Neuronal stem cell (in vitro differentiated cells): Measurements from ENCODE around the gene ZSCAN12.
"Not testable (repeated sequence)": the region's sequence is repeated elsewhere in the genome, so short reads cannot be mapped to it uniquely, and the experiment has no call there.

ENCODE experiments used
- DNase-seq: peaks from one replicate; pipeline ENCODE4 v3.0.0-alpha.2; 2013; ENCODE audit warnings: low spot score
- H2AFZ ChIP-seq: one replicate; pipeline ENCODE4 v1.6.1; 2013; ENCODE audit warnings: mild to moderate bottlenecking, low read length, inconsistent platforms
- H2AK5ac ChIP-seq: 2 replicates; pipeline ENCODE4 v1.6.1; 2013; ENCODE audit warnings: low read depth, mild to moderate bottlenecking, inconsistent platforms, low read length, moderate library complexity, mixed read lengths
- H2BK120ac ChIP-seq: 2 replicates; pipeline ENCODE4 v1.6.1; 2013; ENCODE audit warnings: low read depth, mild to moderate bottlenecking, inconsistent platforms, low read length, moderate library complexity, mixed read lengths
- H2BK12ac ChIP-seq: one replicate; pipeline ENCODE4 v1.6.1; 2013; ENCODE audit warnings: low read length, inconsistent platforms
- H2BK15ac ChIP-seq: 2 replicates; pipeline ENCODE4 v1.6.1; 2013; ENCODE audit warnings: mild to moderate bottlenecking, low read length, inconsistent platforms, mixed read lengths
- H2BK5ac ChIP-seq: one replicate; pipeline ENCODE4 v1.6.1; 2013; ENCODE audit warnings: inconsistent platforms, mild to moderate bottlenecking, low read length, moderate library complexity
- H3K14ac ChIP-seq: one replicate; pipeline ENCODE4 v1.6.1; 2013; ENCODE audit warnings: low read length, inconsistent platforms
- H3K18ac ChIP-seq: 2 replicates; pipeline ENCODE4 v1.6.1; 2013; ENCODE audit warnings: low read length, inconsistent platforms
- H3K23ac ChIP-seq: 2 replicates; pipeline ENCODE4 v1.6.1; 2013; ENCODE audit warnings: low read depth, mild to moderate bottlenecking, mixed read lengths, low read length, inconsistent platforms; ENCODE audit not compliant: poor library complexity
- H3K27ac ChIP-seq: replicated peaks from 3 replicates; pipeline ENCODE4 v1.5.1; 2013; ENCODE audit warnings: low read length, inconsistent platforms
- H3K27me3 ChIP-seq, 3 experiments: 2 replicates each; pipeline ENCODE4 v1.6.1; 2013; ENCODE audit warnings: low read length in 3 of 3, mild to moderate bottlenecking in 2 of 3, inconsistent platforms in 1 of 3, low read depth in 1 of 3, mixed read lengths in 1 of 3, moderate library complexity in 1 of 3; ENCODE audit not compliant: control insufficient read depth in 3 of 3, insufficient read depth in 3 of 3
- H3K36me3 ChIP-seq, 2 donors: replicated peaks in 1 of 2; 2 replicates each; pipeline ENCODE4 v1.6.1; 2013; ENCODE audit warnings: low read length in 2 of 2; ENCODE audit not compliant: control insufficient read depth in 2 of 2, insufficient read depth in 2 of 2
- H3K4ac ChIP-seq: 2 replicates; pipeline ENCODE4 v1.6.1; 2013; ENCODE audit warnings: inconsistent platforms, mild to moderate bottlenecking, low read length, moderate library complexity
- H3K4me1 ChIP-seq, 2 donors: 1 replicate in 1 of 2; 2 replicates in 1 of 2; pipeline ENCODE4 v1.6.1; 2013; ENCODE audit warnings: low read length in 2 of 2, low read depth in 1 of 2; ENCODE audit not compliant: control insufficient read depth in 2 of 2, insufficient read depth in 1 of 2
- H3K4me2 ChIP-seq: one replicate; pipeline ENCODE4 v1.6.1; 2013; ENCODE audit warnings: mild to moderate bottlenecking, low read length, inconsistent platforms; ENCODE audit not compliant: insufficient read depth, poor library complexity, severe bottlenecking
- H3K4me3 ChIP-seq, 2 donors: 2 replicates each; pipeline ENCODE4 v1.5.1; 2013; ENCODE audit warnings: low read length in 2 of 2, mild to moderate bottlenecking in 2 of 2, inconsistent platforms in 1 of 2, moderate library complexity in 1 of 2
- H3K79me1 ChIP-seq: one replicate; pipeline ENCODE4 v1.6.1; 2013; ENCODE audit warnings: low read depth, mild to moderate bottlenecking, inconsistent platforms, low read length, moderate library complexity
- H3K9ac ChIP-seq: one replicate; pipeline ENCODE4 v1.6.1; 2013; ENCODE audit warnings: mild to moderate bottlenecking, low read depth, low read length, inconsistent platforms; ENCODE audit not compliant: poor library complexity
- H3K9me3 ChIP-seq, 2 donors: replicated peaks in 1 of 2; 2 replicates each; pipeline versions ENCODE3 to v1.6.1; 2013; ENCODE audit warnings: low read length in 2 of 2, mild to moderate bottlenecking in 2 of 2, inconsistent platforms in 1 of 2, low read depth in 1 of 2, mixed read lengths in 1 of 2, moderate library complexity in 1 of 2; ENCODE audit not compliant: control insufficient read depth in 2 of 2, insufficient read depth in 1 of 2
- H4K8ac ChIP-seq: one replicate; pipeline ENCODE4 v1.6.1; 2013; ENCODE audit warnings: low read depth, mild to moderate bottlenecking, inconsistent platforms, low read length, moderate library complexity
- H4K91ac ChIP-seq: one replicate; pipeline ENCODE4 v1.6.1; 2013; ENCODE audit warnings: low read length, low read depth, mild to moderate bottlenecking, inconsistent platforms; ENCODE audit not compliant: poor library complexity
- WGBS, 2 donors: extraction: QIAGEN DNeasy Blood & Tissue Kit; methylation state at CpG; one replicate each; pipeline ENCODE4 v1.1.7; 2013; ENCODE audit warnings: missing lambda C conversion rate in 2 of 2, mixed read lengths in 1 of 2; ENCODE audit not compliant: insufficient read length in 2 of 2, insufficient replicate concordance in 1 of 2; ENCODE audit errors: extremely low coverage in 2 of 2; 5-methylcytosine and 5-hydroxymethylcytosine counted together

ZSCAN12 gene

GRCh38 chr6:28444759-28445158, 45.2 kb upstream of the ZSCAN12 start:
- H3K36me3 ChIP-seq = peaks cover 1 to 13% of the 10 kb centered on the region in 2 donors
- H3K9ac ChIP-seq, H3K79me1 ChIP-seq, H3K23ac ChIP-seq, H4K91ac ChIP-seq, DNase-seq, H3K4ac ChIP-seq, H2AK5ac ChIP-seq, H2BK12ac ChIP-seq, H2BK15ac ChIP-seq, H3K18ac ChIP-seq, H3K27me3 ChIP-seq, H2BK5ac ChIP-seq, H3K4me2 ChIP-seq, H3K4me1 ChIP-seq, H3K4me3 ChIP-seq, H2BK120ac ChIP-seq, H3K27ac ChIP-seq, H3K9me3 ChIP-seq, H3K14ac ChIP-seq, H4K8ac ChIP-seq: not testable (repeated sequence)
- WGBS, 2 donors = no CpG with 5 or more reads among the region's 3 CpGs
- H2AFZ ChIP-seq = peak overlapping the region; percentile 90

- Histone ChIP-seq H3K4me1 (no peaks in the 10 kb centered on the region), H3K9me3 (no peaks in the 10 kb centered on the region), H3K79me1 (peaks cover 2% of the 10 kb centered on the region), H2BK12ac (no peak within 1 kb of the TSS), H3K14ac (no peak within 1 kb of the TSS), H3K4ac (peak within 1 kb of the TSS; percentile 2), H3K27ac (peak within 1 kb of the TSS; percentile 72), H3K18ac (peak within 1 kb of the TSS; percentile 61), H3K23ac (no peak within 1 kb of the TSS), H2BK5ac (no peak within 1 kb of the TSS), H3K27me3 (no peaks in the 10 kb centered on the region), H2AK5ac (no peak within 1 kb of the TSS), H2AFZ (peak within 1 kb of the TSS; percentile 90), H2BK120ac (no peak within 1 kb of the TSS), H4K91ac (no peak within 1 kb of the TSS), H3K4me2 (peak within 1 kb of the TSS; percentile 41), H3K4me3 (peak within 1 kb of the TSS; percentile 77 to 89), H4K8ac (no peak within 1 kb of the TSS), H3K36me3 (peaks cover 1 to 15% of the 10 kb centered on the region in 2 donors), H3K9ac (peak within 1 kb of the TSS; percentile 78), H2BK15ac (no peak within 1 kb of the TSS)
- DNase-seq = peak; percentile 68
- WGBS, 2 donors = no CpG with 5 or more reads among the region's 32 CpGs
Measured at GRCh38 chr6:28443112-28443773, 43.7 kb upstream of the ZSCAN12 start, which contains the start of gene ZSCAN23. ZSCAN23 (minus strand) TSS chr6:28443491; CDS start chr6:28436266, 7,225 bp downstream.

- no peak overlapping the region for H4K91ac ChIP-seq
- no peak for DNase-seq
- H3K4me3 ChIP-seq = peak overlapping the region in 1 of 2 donors; percentile 77
- H4K8ac ChIP-seq = no peak overlapping the region
- H2BK120ac ChIP-seq = no peak overlapping the region
- H3K27me3 ChIP-seq = no peaks in the 10 kb centered on the region
- no peaks in the 10 kb centered on the region for H3K9me3 ChIP-seq
- no peak overlapping the region for H3K27ac ChIP-seq
- no peak overlapping the region for H3K23ac ChIP-seq
- H3K4ac ChIP-seq = no peak overlapping the region
- H3K4me1 ChIP-seq = no peaks in the 10 kb centered on the region
- H3K79me1 ChIP-seq = peaks cover 2% of the 10 kb centered on the region
- no peak overlapping the region for H2BK12ac ChIP-seq
- H3K14ac ChIP-seq = no peak overlapping the region
- no peak overlapping the region for H2BK15ac ChIP-seq
- H3K18ac ChIP-seq = no peak overlapping the region
- no CpG with 5 or more reads among the region's 7 CpGs for WGBS, 2 donors
- peak overlapping the region; percentile 90 for H2AFZ ChIP-seq
- peaks cover 1 to 15% of the 10 kb centered on the region in 2 donors for H3K36me3 ChIP-seq
- H3K4me2 ChIP-seq = peak overlapping the region; percentile 23
- H2BK5ac ChIP-seq = no peak overlapping the region
- no peak overlapping the region for H3K9ac ChIP-seq
- no peak overlapping the region for H2AK5ac ChIP-seq
Measured at GRCh38 chr6:28442586-28442985, 43.0 kb upstream of the ZSCAN12 start.

GRCh38 chr6:28436404-28436803, 36.9 kb upstream of the ZSCAN12 start:
- no peak overlapping the region for H4K91ac ChIP-seq
- no peaks in the 10 kb centered on the region for H3K9me3 ChIP-seq
- no peak overlapping the region for H3K4me3 ChIP-seq
- H3K27me3 ChIP-seq = no peaks in the 10 kb centered on the region
- no peak overlapping the region for H2AK5ac ChIP-seq
- no peak overlapping the region for H2BK5ac ChIP-seq
- DNase-seq = no peak
- no peak overlapping the region for H3K27ac ChIP-seq
- H3K9ac ChIP-seq = no peak overlapping the region
- WGBS, 2 donors = no CpG with 5 or more reads among the region's 3 CpGs
- H2BK12ac ChIP-seq = no peak overlapping the region
- no peak overlapping the region for H4K8ac ChIP-seq
- H2BK120ac ChIP-seq = no peak overlapping the region
- H3K4me1 ChIP-seq = no peaks in the 10 kb centered on the region
- H3K79me1 ChIP-seq = no peaks in the 10 kb centered on the region
- H2AFZ ChIP-seq = no peak overlapping the region
- no peak overlapping the region for H3K4ac ChIP-seq
- no peak overlapping the region for H3K18ac ChIP-seq
- H3K23ac ChIP-seq = no peak overlapping the region
- no peak overlapping the region for H3K4me2 ChIP-seq
- peaks cover 14 to 67% of the 10 kb centered on the region in 2 donors for H3K36me3 ChIP-seq
- no peak overlapping the region for H3K14ac ChIP-seq
- H2BK15ac ChIP-seq = no peak overlapping the region
